Lung (tissue), 12 donors: ENCODE measurements around the gene RPF1. TPM values are rescaled to one million over a fixed set of nuclear protein-coding genes. Genes with fewer than 3 reads are reported as not detected.

Experiments
- ATAC-seq: fragments of 200-7000 bp; cut with Tn5 transposase; one replicate; pipeline ENCODE4 v1.9.1; 2020; ENCODE audit warnings: moderate number of reproducible peaks; ENCODE audit not compliant: insufficient read depth, low FRiP score
- DNase-seq, 3 donors: peaks; one replicate each; pipeline ENCODE4 v3.0.0-alpha.2; 2013 to 2017
- H3K27ac ChIP-seq, 2 donors: one replicate each; pipeline ENCODE4 v1.5.1; 2013; ENCODE audit warnings: mild to moderate bottlenecking in 2 of 2, moderate library complexity in 2 of 2, control low read depth in 1 of 2, inconsistent platforms in 1 of 2, low read depth in 1 of 2, low read length in 1 of 2
- H3K27me3 ChIP-seq, 3 donors: one replicate each; pipeline ENCODE4 v1.5.1; 2013; ENCODE audit warnings: low read length in 2 of 3; ENCODE audit not compliant: control insufficient read depth in 3 of 3, insufficient read depth in 3 of 3
- H3K36me3 ChIP-seq, 4 donors: one replicate each; pipeline ENCODE4 v1.5.1; 2013; ENCODE audit warnings: low read length in 4 of 4, mild to moderate bottlenecking in 1 of 4, moderate library complexity in 1 of 4; ENCODE audit not compliant: control insufficient read depth in 4 of 4, insufficient read depth in 4 of 4
- H3K4me1 ChIP-seq, 5 donors: one replicate each; pipeline ENCODE4 v1.5.1; 2013; ENCODE audit warnings: low read length in 5 of 5, mild to moderate bottlenecking in 2 of 5, moderate library complexity in 1 of 5; ENCODE audit not compliant: control insufficient read depth in 5 of 5, insufficient read depth in 5 of 5
- H3K4me3 ChIP-seq: one replicate; pipeline ENCODE4 v1.5.1; 2013; ENCODE audit warnings: mild to moderate bottlenecking, control low read depth, moderate library complexity
- H3K9ac ChIP-seq, 2 donors: one replicate each; pipeline ENCODE4 v1.5.1; 2013; ENCODE audit warnings: low read length in 2 of 2, control low read depth in 1 of 2; ENCODE audit not compliant: insufficient read depth in 1 of 2
- H3K9me3 ChIP-seq, 4 donors: one replicate each; pipeline ENCODE4 v1.5.1; 2013; ENCODE audit warnings: low read length in 3 of 4, mild to moderate bottlenecking in 1 of 4, moderate library complexity in 1 of 4; ENCODE audit not compliant: control insufficient read depth in 4 of 4, insufficient read depth in 3 of 4
- CTCF ChIP-seq: IDR thresholded peaks from 2 replicates; pipeline ENCODE4 v1.5.1; 2012; ENCODE audit warnings: mild to moderate bottlenecking; ENCODE audit errors: control extremely low read depth, extremely low read depth
- WGBS, 2 donors: extraction: QIAGEN DNeasy Blood & Tissue Kit; methylation state at CpG; one replicate each; pipeline ENCODE4 v1.1.7; 2013; 5-methylcytosine and 5-hydroxymethylcytosine counted together
- polyA plus RNA-seq, 2 donors: library from polyadenylated mRNA; stranded (reverse); fragments of 200-250 nt; gene quantifications; one replicate each; pipeline ENCODE4 v1.2.1, GENCODE V29; 2013
- total RNA-seq, 2 donors: library from RNA; depleted of rRNA in 1 of 2; stranded (reverse); fragments of >200 nt in 1 of 2; gene quantifications; one replicate each; pipeline ENCODE4 v1.2.1, GENCODE V29; 2014 to 2021
- donor health status: control.
- donor health status: control.
- donor health status: Bipolar disorder and iron deficiency.
- donor health status: healthy.
- donor health status: DM: yes; HTN: yes; CAD: no.

Gene RPF1
- total and polyA plus RNA-seq, 4 donors: 22.2 to 47.2 (median 30.2) TPM

GRCh38 chr1:84476225-84476624 is 2.8 kb upstream of the RPF1 start:
- Histone ChIP-seq H3K4me3 (no peak overlapping the region), H3K9ac (no peak overlapping the region), H3K36me3 (peaks cover 0 to 1% (median 0%) of the 10 kb centered on the region in 4 donors), H3K27ac (no peak overlapping the region), H3K4me1 (peaks cover 0 to 11% (median 1%) of the 10 kb centered on the region in 5 donors), H3K9me3 (no peaks in the 10 kb centered on the region), H3K27me3 (peaks cover 0 to 39% (median 37%) of the 10 kb centered on the region in 3 donors)
- WGBS, 2 donors: 65 to 72% methylated on average over 1 of the region's 1 CpG
- no peak for TF ChIP-seq CTCF
- ATAC-seq (no peak), DNase-seq (no peak)

GRCh38 chr1:84479998-84480397 is 932 bp downstream of the RPF1 start:
- Histone ChIP-seq H3K27ac (no peak overlapping the region), H3K9ac (peak overlapping the region; percentile 20 to 90), H3K27me3 (peaks cover 0 to 20% (median 14%) of the 10 kb centered on the region in 3 donors), H3K4me3 (peak overlapping the region; percentile 83), H3K36me3 (peaks cover 0 to 6% (median under 1%) of the 10 kb centered on the region in 4 donors), H3K9me3 (no peaks in the 10 kb centered on the region), H3K4me1 (peaks cover 0 to 11% (median 2%) of the 10 kb centered on the region in 5 donors)
- WGBS, 2 donors: 6 to 10% methylated on average over 9 of the region's 9 CpGs
- no peak for TF ChIP-seq CTCF
- ATAC-seq (no peak), DNase-seq (no peak)

GRCh38 chr1:84480650-84481049 is 1.6 kb downstream of the RPF1 start:
- Histone ChIP-seq H3K9ac (no peak overlapping the region), H3K9me3 (no peaks in the 10 kb centered on the region), H3K4me1 (peaks cover 0 to 11% (median 2%) of the 10 kb centered on the region in 5 donors), H3K36me3 (peaks cover 0 to 8% (median 6%) of the 10 kb centered on the region in 4 donors), H3K27me3 (peaks cover 0 to 14% (median 13%) of the 10 kb centered on the region in 3 donors), H3K4me3 (no peak overlapping the region), H3K27ac (no peak overlapping the region)
- no peak for TF ChIP-seq CTCF
- ATAC-seq (no peak), DNase-seq (no peak)
- WGBS, 2 donors: 83 to 93% methylated on average over 4 of the region's 4 CpGs

- Histone ChIP-seq H3K9ac (no peak overlapping the region), H3K9me3 (no peaks in the 10 kb centered on the region), H3K27ac (no peak overlapping the region), H3K4me1 (peaks cover 0 to 11% (median 2%) of the 10 kb centered on the region in 5 donors), H3K36me3 (peaks cover 0 to 8% (median 7%) of the 10 kb centered on the region in 4 donors), H3K27me3 (peaks cover 0 to 14% (median 8%) of the 10 kb centered on the region in 3 donors), H3K4me3 (no peak overlapping the region)
- ATAC-seq: no peak
- no peak for TF ChIP-seq CTCF
- WGBS, 2 donors: 92 to 94% methylated on average over 2 of the region's 2 CpGs
- DNase-seq: no peak
Measured at GRCh38 chr1:84481317-84481716, 2.3 kb downstream of the RPF1 start.
